HEK293 (cell line): ENCODE measurements around the gene TMPRSS12.

Experiments used
- GLI4 ChIP-seq: fragments of 450-650 bp; formaldehyde crosslinking; IDR thresholded peaks from 2 replicates; pipeline ENCODE4 v1.5.1; 2016; ENCODE audit warnings: missing biosample characterization, missing genetic modification characterization
- HOXA7 ChIP-seq: sonication (generic); formaldehyde crosslinking; IDR thresholded peaks from 2 replicates; pipeline ENCODE4 v1.8.1; 2022; ENCODE audit warnings: missing genetic modification reagents, borderline replicate concordance
- HOXC10 ChIP-seq: sonication (generic); formaldehyde crosslinking; IDR thresholded peaks from 2 replicates; pipeline ENCODE4 v1.8.1; 2023; ENCODE audit warnings: mild to moderate bottlenecking, missing genetic modification reagents
- IKZF3 ChIP-seq: fragments of 450-650 bp; IDR thresholded peaks from 2 replicates; pipeline ENCODE4 v1.5.0; 2018; ENCODE audit warnings: missing biosample characterization, mild to moderate bottlenecking, missing genetic modification characterization, moderate library complexity
- KLF10 ChIP-seq: fragments of 450-650 bp; IDR thresholded peaks from 2 replicates; pipeline ENCODE4 v1.5.1; 2018; ENCODE audit warnings: missing biosample characterization, mild to moderate bottlenecking, missing genetic modification characterization
- OSR2 ChIP-seq: fragments of 450-650 bp; formaldehyde crosslinking; IDR thresholded peaks from 2 replicates; pipeline ENCODE4 v1.5.1; 2016; ENCODE audit warnings: missing biosample characterization, missing genetic modification characterization
- OVOL3 ChIP-seq: fragments of 450-650 bp; formaldehyde crosslinking; IDR thresholded peaks from 2 replicates; pipeline ENCODE4 v1.5.1; 2016; ENCODE audit warnings: missing biosample characterization, missing genetic modification characterization
- PBX3 ChIP-seq: sonication (generic); formaldehyde crosslinking; IDR thresholded peaks from 2 replicates; pipeline ENCODE4 v1.8.1; 2022; ENCODE audit warnings: mild to moderate bottlenecking, moderate library complexity, missing genetic modification reagents
- PRDM6 ChIP-seq: fragments of 450-650 bp; formaldehyde crosslinking; IDR thresholded peaks from 2 replicates; pipeline ENCODE4 v1.5.1; 2017; ENCODE audit warnings: missing biosample characterization, missing genetic modification characterization
- RBAK ChIP-seq: fragments of 450-650 bp; formaldehyde crosslinking; IDR thresholded peaks from 2 replicates; pipeline ENCODE4 v1.5.1; 2016; ENCODE audit warnings: missing biosample characterization, missing genetic modification characterization
- TCF7L2 ChIP-seq: IDR thresholded peaks from 2 replicates; pipeline ENCODE4 v1.6.1; 2011; ENCODE audit warnings: low read depth, mild to moderate bottlenecking, inconsistent platforms, low read length, moderate library complexity, borderline replicate concordance
- YY2 ChIP-seq: fragments of 450-650 bp; formaldehyde crosslinking; IDR thresholded peaks from 2 replicates; pipeline ENCODE4 v1.5.1; 2016; ENCODE audit warnings: missing biosample characterization, missing genetic modification characterization
- ZBTB7A ChIP-seq: fragments of 450-650 bp; formaldehyde crosslinking; IDR thresholded peaks from 2 replicates; pipeline ENCODE4 v1.5.1; 2016; ENCODE audit warnings: low read depth, missing biosample characterization, missing genetic modification characterization
- ZFHX2 ChIP-seq: fragments of 450-650 bp; formaldehyde crosslinking; conservative IDR thresholded peaks from 2 replicates; pipeline ENCODE4 v1.5.1; 2016; ENCODE audit warnings: missing biosample characterization, missing genetic modification characterization
- ZFP37 ChIP-seq: fragments of 450-650 bp; formaldehyde crosslinking; IDR thresholded peaks from 2 replicates; pipeline ENCODE4 v1.5.1; 2016; ENCODE audit warnings: missing biosample characterization, missing genetic modification characterization
- ZNF132 ChIP-seq: fragments of 450-650 bp; formaldehyde crosslinking; IDR thresholded peaks from 2 replicates; pipeline ENCODE4 v1.5.1; 2017; ENCODE audit warnings: missing biosample characterization, missing genetic modification characterization, borderline replicate concordance
- ZNF138 ChIP-seq: fragments of 450-650 bp; formaldehyde crosslinking; IDR thresholded peaks from 2 replicates; pipeline ENCODE4 v1.5.1; 2016; ENCODE audit warnings: missing biosample characterization, missing genetic modification characterization, borderline replicate concordance
- ZNF184 ChIP-seq: fragments of 450-650 bp; IDR thresholded peaks from 2 replicates; pipeline ENCODE4 v1.5.1; 2018; ENCODE audit warnings: missing biosample characterization, mild to moderate bottlenecking, missing genetic modification characterization
- ZNF214 ChIP-seq: fragments of 450-650 bp; formaldehyde crosslinking; IDR thresholded peaks from 2 replicates; pipeline ENCODE4 v1.5.1; 2017; ENCODE audit warnings: missing biosample characterization, mild to moderate bottlenecking, missing genetic modification characterization, borderline replicate concordance
- ZNF23 ChIP-seq: fragments of 450-650 bp; formaldehyde crosslinking; IDR thresholded peaks from 2 replicates; pipeline ENCODE4 v1.5.1; 2016; ENCODE audit warnings: missing biosample characterization, missing genetic modification characterization, borderline replicate concordance
- ZNF416 ChIP-seq: fragments of 450-650 bp; formaldehyde crosslinking; IDR thresholded peaks from 2 replicates; pipeline ENCODE4 v1.5.1; 2016; ENCODE audit warnings: missing biosample characterization, missing genetic modification characterization
- ZNF501 ChIP-seq: fragments of 450-650 bp; formaldehyde crosslinking; IDR thresholded peaks from 2 replicates; pipeline ENCODE4 v1.5.1; 2016; ENCODE audit warnings: missing biosample characterization, missing genetic modification characterization
- ZNF510 ChIP-seq: fragments of 450-650 bp; formaldehyde crosslinking; IDR thresholded peaks from 2 replicates; pipeline ENCODE4 v1.5.1; 2018; ENCODE audit warnings: mild to moderate bottlenecking, missing genetic modification characterization, missing biosample characterization; ENCODE audit not compliant: insufficient replicate concordance
- ZNF518A ChIP-seq: fragments of 450-650 bp; formaldehyde crosslinking; conservative IDR thresholded peaks from 2 replicates; pipeline ENCODE4 v1.5.1; 2016; ENCODE audit warnings: low read depth, missing biosample characterization, missing genetic modification characterization
- ZNF626 ChIP-seq: fragments of 450-650 bp; sonication (Bioruptor Pico); formaldehyde crosslinking; IDR thresholded peaks from 2 replicates; pipeline ENCODE4 v1.5.1; 2018; ENCODE audit warnings: missing biosample characterization, missing genetic modification characterization, inconsistent platforms
- ZNF639 ChIP-seq: fragments of 450-650 bp; formaldehyde crosslinking; IDR thresholded peaks from 2 replicates; pipeline ENCODE4 v1.5.1; 2016; ENCODE audit warnings: missing biosample characterization, missing genetic modification characterization
- ZNF664 ChIP-seq: fragments of 450-650 bp; formaldehyde crosslinking; IDR thresholded peaks from 2 replicates; pipeline ENCODE4 v1.5.1; 2016; ENCODE audit warnings: missing biosample characterization, missing genetic modification characterization
- ZNF692 ChIP-seq: fragments of 450-650 bp; formaldehyde crosslinking; IDR thresholded peaks from 2 replicates; pipeline ENCODE4 v1.5.1; 2016; ENCODE audit warnings: missing biosample characterization, missing genetic modification characterization
- ZNF791 ChIP-seq: fragments of 450-650 bp; formaldehyde crosslinking; IDR thresholded peaks from 2 replicates; pipeline ENCODE4 v1.5.1; 2016; ENCODE audit warnings: missing biosample characterization, missing genetic modification characterization

The TMPRSS12 gene

GRCh38 chr12:50928392-50928791 is 85.7 kb downstream of the TMPRSS12 start (continued):
- TF ChIP-seq ZNF518A (tag by site-specific recombination) (peak; percentile 71), ZBTB7A (tag by site-specific recombination) (no peak), YY2 (tag by site-specific recombination) (no peak), KLF10 (tag by site-specific recombination) (no peak), ZNF416 (tag by site-specific recombination) (no peak), ZNF692 (tag by site-specific recombination) (peak; percentile 78), IKZF3 (tag by site-specific recombination) (peak; percentile 23; the same call in 1 of the 2 replicates), ZNF791 (no peak), OVOL3 (no peak), ZNF184 (tag by site-specific recombination) (no peak), ZNF626 (tag by site-specific recombination) (no peak), RBAK (tag by site-specific recombination) (no peak), ZFHX2 (tag by site-specific recombination) (no peak), ZFP37 (no peak), PRDM6 (tag by site-specific recombination) (no peak), ZNF23 (tag by site-specific recombination) (no peak), ZNF501 (tag by site-specific recombination) (no peak), ZNF510 (no peak), GLI4 (tag by site-specific recombination) (no peak), HOXC10 (CRISPR knock-in tag) (no peak), ZNF639 (tag by site-specific recombination) (no peak), OSR2 (tag by site-specific recombination) (no peak), ZNF138 (tag by site-specific recombination) (no peak), ZNF214 (tag by site-specific recombination) (no peak), PBX3 (CRISPR knock-in tag) (no peak), TCF7L2 (no peak), HOXA7 (CRISPR knock-in tag) (no peak), ZNF664 (tag by site-specific recombination) (peak; percentile 82), ZNF132 (no peak)
